ENCODE measurements around the gene FBP2. TPM values are rescaled to one million over a fixed set of nuclear protein-coding genes. Genes with fewer than 3 reads are reported as not detected.

Gene FBP2
- total and polyA plus RNA-seq, 2 donors (not counting 1 experiment from before 2014, with no cell fraction given), result not detected

GRCh38 chr9:94612071-94612470, 18.4 kb upstream of the FBP2 start:
- Mint-ChIP-seq H3K27ac (no peak overlapping the region), H3K4me3 (no peak overlapping the region), H3K27me3 (peaks cover 37% of the 10 kb centered on the region), H3K9me3 (ENCODE audit: insufficient read depth) (no peaks in the 10 kb centered on the region), H3K4me1 (no peaks in the 10 kb centered on the region)
- no peak overlapping the region for H2AFZ ChIP-seq (ENCODE audit: insufficient read depth, low read depth, low read length, poor library complexity, severe bottlenecking)
- H3K79me2 ChIP-seq (ENCODE audit: control insufficient read depth, insufficient read depth, low read length), result no peaks in the 10 kb centered on the region
- H3K4me2 ChIP-seq (replicated peaks; ENCODE audit: low read depth, low read length, poor library complexity, severe bottlenecking), result no peak overlapping the region
- no peaks in the 10 kb centered on the region for H3K36me3 ChIP-seq (replicated peaks in 1 of 2; ENCODE audit: control extremely low read depth in 1 of 2, control insufficient read depth in 1 of 2, extremely low read depth in 1 of 2, insufficient read depth in 2 of 2, low read length in 1 of 2)
- TF ChIP-seq EZH2 (IDR thresholded peaks at IDR 0.05; ENCODE audit: borderline replicate concordance, insufficient read depth, low read depth, low read length, poor library complexity, severe bottlenecking), result no peak
- no peak for TF ChIP-seq CTCF (IDR thresholded peaks at IDR 0.05)
- no peaks in the 10 kb centered on the region for H3K4me1 ChIP-seq (ENCODE audit: control insufficient read depth in 2 of 2, insufficient read depth in 2 of 2, low read length in 2 of 2)
- POLR2A ChIA-PET, result no interaction called here
- H3K9me3 ChIP-seq (ENCODE audit: control extremely low read depth in 1 of 3, control insufficient read depth in 2 of 3, insufficient read depth in 1 of 3, low read length in 2 of 3), result no peaks in the 10 kb centered on the region
- CTCF ChIA-PET, result no interaction called here
- intact Hi-C loops (cut with micrococcal nuclease), result no loop called here
- WGBS (ENCODE audit: insufficient coverage), result 47% methylated on average over 1 of the region's 7 CpGs
- no peak overlapping the region for H3K27ac ChIP-seq (ENCODE audit: low read length in 2 of 2)
- ATAC-seq (ENCODE audit: low read depth) (no peak), DNase-seq (no peak)
- no peak overlapping the region for H3K9ac ChIP-seq (ENCODE audit: low read length)
- no peaks in the 10 kb centered on the region for H4K20me1 ChIP-seq (ENCODE audit: control insufficient read depth, insufficient read depth, low read length, poor library complexity, severe bottlenecking)
- peaks cover 0 to 18% (median 2%) of the 10 kb centered on the region in 4 experiments for H3K27me3 ChIP-seq (replicated peaks in 1 of 4; ENCODE audit: control extremely low read depth in 1 of 4, control insufficient read depth in 3 of 4, insufficient read depth in 4 of 4, low read length in 3 of 4)
- no peak overlapping the region for H3K4me3 ChIP-seq (ENCODE audit: control extremely low read depth in 1 of 5, extremely low read depth in 1 of 5, insufficient read depth in 1 of 5, low read depth in 2 of 5, low read length in 4 of 5)

- H3K27me3 ChIP-seq (replicated peaks in 1 of 4; ENCODE audit: control extremely low read depth in 1 of 4, control insufficient read depth in 3 of 4, insufficient read depth in 4 of 4, low read length in 3 of 4), result peaks cover 0 to 18% (median 2%) of the 10 kb centered on the region in 4 experiments
- DNase-seq, result no peak
- peaks cover 40% of the 10 kb centered on the region for H3K27me3 Mint-ChIP-seq
- no peaks in the 10 kb centered on the region for H3K9me3 ChIP-seq (ENCODE audit: control extremely low read depth in 1 of 3, control insufficient read depth in 2 of 3, insufficient read depth in 1 of 3, low read length in 2 of 3)
- H3K9ac ChIP-seq (ENCODE audit: low read length), result no peak overlapping the region
- no peaks in the 10 kb centered on the region for H3K36me3 ChIP-seq (replicated peaks in 1 of 2; ENCODE audit: control extremely low read depth in 1 of 2, control insufficient read depth in 1 of 2, extremely low read depth in 1 of 2, insufficient read depth in 2 of 2, low read length in 1 of 2)
- intact Hi-C loops (cut with micrococcal nuclease), result no loop called here
- H3K4me3 ChIP-seq (ENCODE audit: control extremely low read depth in 1 of 5, extremely low read depth in 1 of 5, insufficient read depth in 1 of 5, low read depth in 2 of 5, low read length in 4 of 5), result no peak overlapping the region
- no peak overlapping the region for H3K27ac ChIP-seq (ENCODE audit: low read length in 2 of 2)
- no peaks in the 10 kb centered on the region for H3K4me1 Mint-ChIP-seq
- no peak for TF ChIP-seq CTCF (IDR thresholded peaks at IDR 0.05)
- TF ChIP-seq EZH2 (IDR thresholded peaks at IDR 0.05; ENCODE audit: borderline replicate concordance, insufficient read depth, low read depth, low read length, poor library complexity, severe bottlenecking), result no peak
- CTCF ChIA-PET, result no interaction called here
- no peak overlapping the region for H2AFZ ChIP-seq (ENCODE audit: insufficient read depth, low read depth, low read length, poor library complexity, severe bottlenecking)
- no peaks in the 10 kb centered on the region for H3K4me1 ChIP-seq (ENCODE audit: control insufficient read depth in 2 of 2, insufficient read depth in 2 of 2, low read length in 2 of 2)
- POLR2A ChIA-PET, result no interaction called here
- no peak overlapping the region for H3K27ac Mint-ChIP-seq
- H3K79me2 ChIP-seq (ENCODE audit: control insufficient read depth, insufficient read depth, low read length), result no peaks in the 10 kb centered on the region
- H3K4me3 Mint-ChIP-seq, result no peak overlapping the region
- ATAC-seq (ENCODE audit: low read depth), result no peak
- H4K20me1 ChIP-seq (ENCODE audit: control insufficient read depth, insufficient read depth, low read length, poor library complexity, severe bottlenecking), result no peaks in the 10 kb centered on the region
- no peaks in the 10 kb centered on the region for H3K9me3 Mint-ChIP-seq (ENCODE audit: insufficient read depth)
- 76% methylated on average over 2 of the region's 3 CpGs for WGBS (ENCODE audit: insufficient coverage)
- H3K4me2 ChIP-seq (replicated peaks; ENCODE audit: low read depth, low read length, poor library complexity, severe bottlenecking), result no peak overlapping the region
These were observed 18.0 kb upstream of the FBP2 start for GRCh38 chr9:94611638-94612068.

Data from B cell (primary cell).